Thyroid gland (tissue), 4 donors: ENCODE data around the gene EYA4.

Experiments
- CTCF ChIP-seq, 6 experiments: fragments of 200-600 bp in 3 of 6; fragments of 450-650 bp in 3 of 6; sonication (generic) in 3 of 6; IDR thresholded peaks; one replicate each; pipeline ENCODE4 v1.5.1; 2016 to 2019; ENCODE audit warnings: antibody characterized with exemption in 6 of 6, mild to moderate bottlenecking in 2 of 6, inconsistent platforms in 1 of 6, moderate library complexity in 1 of 6
- POLR2A ChIP-seq, 2 donors: fragments of 450-650 bp; IDR thresholded peaks; one replicate each; pipeline ENCODE4 v1.6.1; 2017; ENCODE audit warnings: antibody characterized with exemption in 2 of 2, mild to moderate bottlenecking in 2 of 2, moderate library complexity in 1 of 2

- TF ChIP-seq CTCF (IDR thresholded peaks at IDR 0.05) (no peak), POLR2A (IDR thresholded peaks at IDR 0.05) (no peak)
Observed at GRCh38 chr6:133380723-133381122, 139.6 kb downstream of the EYA4 start.
